Fibroblast of skin of left biceps (primary cell): ENCODE data around the gene SLC7A5.
A peak's percentile ranks its signal among the peaks of the same experiment; 100 is the strongest.
"Not testable (repeated sequence)": the region's sequence is repeated elsewhere in the genome, so short reads cannot be mapped to it uniquely, and the experiment has no call there.

Source experiments
- DNase-seq, 2 experiments: peaks; one replicate each; pipeline ENCODE4 v3.0.0-alpha.2; 2013; ENCODE audit warnings: low read depth in 2 of 2

The SLC7A5 gene

GRCh38 chr16:87861300-87862099, 7.8 kb downstream of the SLC7A5 start:
- DNase-seq, result not testable (repeated sequence)

GRCh38 chr16:87860553-87861299, 8.6 kb downstream of the SLC7A5 start:
- no peak for DNase-seq

GRCh38 chr16:87858151-87858993, 10.9 kb downstream of the SLC7A5 start:
- DNase-seq, result not testable (repeated sequence)

- no peak for DNase-seq
These were observed 12.5 kb downstream of the SLC7A5 start for GRCh38 chr16:87856791-87857228.

- DNase-seq, result no peak
These were observed 13.2 kb downstream of the SLC7A5 start for GRCh38 chr16:87855852-87856715.

- DNase-seq, result no peak
These were observed 14.2 kb downstream of the SLC7A5 start for GRCh38 chr16:87854907-87855683.

GRCh38 chr16:87854053-87854906, 15.0 kb downstream of the SLC7A5 start:
- no peak for DNase-seq

- DNase-seq, result peak; percentile 85 to 88
These were observed 15.8 kb downstream of the SLC7A5 start for GRCh38 chr16:87853411-87854052.

- DNase-seq, result no peak
These were observed 17.7 kb downstream of the SLC7A5 start for GRCh38 chr16:87851601-87852000.

GRCh38 chr16:87851141-87851587, 18.1 kb downstream of the SLC7A5 start:
- no peak for DNase-seq

GRCh38 chr16:87850009-87851006, 19.0 kb downstream of the SLC7A5 start:
- no peak for DNase-seq

- no peak for DNase-seq
These were observed 19.8 kb downstream of the SLC7A5 start for GRCh38 chr16:87849419-87850008.

- DNase-seq, result no peak
These were observed 20.5 kb downstream of the SLC7A5 start for GRCh38 chr16:87848676-87849345.

- DNase-seq, result no peak
These were observed 21.3 kb downstream of the SLC7A5 start for GRCh38 chr16:87847785-87848675.

GRCh38 chr16:87847467-87847784, 21.9 kb downstream of the SLC7A5 start:
- no peak for DNase-seq
